GM23338 (cell line): ENCODE results near the gene MECP2. TPM values are rescaled to one million over a fixed set of nuclear protein-coding genes. Genes with fewer than 3 reads are reported as not detected.

ENCODE experiments used
- ATAC-seq: fragments of 200-7000 bp; cut with Tn5 transposase; 3 replicates; pipeline ENCODE4 v1.9.1; 2020
- DNase-seq: peaks from one replicate; pipeline ENCODE4 v3.0.0-alpha.2; 2015; ENCODE audit warnings: low spot score
- H2AFZ ChIP-seq: fragments of 200-600 bp; sonication (generic); 2 replicates; pipeline ENCODE4 v1.8.0; 2016; ENCODE audit warnings: antibody characterized with exemption, mild to moderate bottlenecking, moderate library complexity
- H3F3A ChIP-seq: fragments of 200-600 bp; sonication (generic); replicated peaks from 2 replicates; pipeline ENCODE4 v1.8.0; 2017; ENCODE audit warnings: antibody characterized with exemption, mixed run types, low read depth
- H3K27ac ChIP-seq: fragments of 200-600 bp; sonication (generic); 2 replicates; pipeline ENCODE4 v1.6.1; 2016; ENCODE audit warnings: low read depth
- H3K27me3 ChIP-seq: fragments of 200-600 bp; sonication (generic); 2 replicates; pipeline ENCODE4 v1.8.0; 2016; ENCODE audit warnings: mild to moderate bottlenecking, mixed run types, moderate library complexity; ENCODE audit not compliant: insufficient read depth
- H3K36me3 ChIP-seq: fragments of 200-600 bp; sonication (generic); 2 replicates; pipeline ENCODE4 v1.8.0; 2016; ENCODE audit warnings: mild to moderate bottlenecking; ENCODE audit not compliant: insufficient read depth
- H3K4me1 ChIP-seq: fragments of 200-600 bp; sonication (generic); 2 replicates; pipeline ENCODE4 v1.8.0; 2016; ENCODE audit warnings: mild to moderate bottlenecking, moderate library complexity; ENCODE audit not compliant: insufficient read depth
- H3K4me2 ChIP-seq: fragments of 200-600 bp; sonication (generic); 2 replicates; pipeline ENCODE4 v1.7.1; 2017; ENCODE audit warnings: mixed run types
- H3K4me3 ChIP-seq: fragments of 200-600 bp; sonication (generic); 2 replicates; pipeline ENCODE4 v1.6.1; 2016; ENCODE audit warnings: mixed run types
- H3K79me2 ChIP-seq: fragments of 200-600 bp; sonication (generic); replicated peaks from 2 replicates; pipeline ENCODE4 v1.8.0; 2017; ENCODE audit warnings: mild to moderate bottlenecking; ENCODE audit not compliant: insufficient read depth
- H3K9me2 ChIP-seq: fragments of 200-600 bp; sonication (generic); 2 replicates; pipeline ENCODE4 v1.8.0; 2017; ENCODE audit not compliant: insufficient read depth
- H4K20me1 ChIP-seq: fragments of 200-600 bp; sonication (generic); replicated peaks from 2 replicates; pipeline ENCODE4 v1.8.0; 2017; ENCODE audit warnings: mild to moderate bottlenecking; ENCODE audit not compliant: insufficient read depth
- H3K27ac Mint-ChIP-seq: 2 replicates; pipeline ENCODE4 v1.8.0; 2020; ENCODE audit warnings: inconsistent platforms, mild to moderate bottlenecking, moderate library complexity, mixed read lengths
- H3K27me3 Mint-ChIP-seq: 3 replicates; pipeline ENCODE4 v1.8.0; 2022; ENCODE audit warnings: low read depth, mild to moderate bottlenecking, moderate library complexity, mixed read lengths, inconsistent platforms; ENCODE audit not compliant: insufficient read depth, poor library complexity
- H3K36me3 Mint-ChIP-seq: 3 replicates; pipeline ENCODE4 v1.8.0; 2021; ENCODE audit warnings: low read depth, mild to moderate bottlenecking, inconsistent platforms, moderate library complexity, mixed read lengths
- H3K4me1 Mint-ChIP-seq: 3 replicates; pipeline ENCODE4 v1.8.0; 2020; ENCODE audit warnings: mild to moderate bottlenecking, inconsistent platforms, mixed read lengths
- H3K4me3 Mint-ChIP-seq: 3 replicates; pipeline ENCODE4 v1.8.0; 2021; ENCODE audit warnings: moderate library complexity, mild to moderate bottlenecking, inconsistent platforms, mixed read lengths
- H3K9me3 Mint-ChIP-seq: 3 replicates; pipeline ENCODE4 v1.8.0; 2020; ENCODE audit warnings: moderate library complexity, mild to moderate bottlenecking, inconsistent platforms, mixed read lengths
- CREB1 ChIP-seq: fragments of 250-450 bp; sonication (Bioruptor Pico); IDR thresholded peaks from 2 replicates; pipeline ENCODE4 v1.5.0; 2020; ENCODE audit warnings: low read depth, mild to moderate bottlenecking, moderate library complexity
- CTCF ChIP-seq, 2 experiments: fragments of 200-600 bp in 1 of 2; sonication (generic) in 1 of 2; conservative IDR thresholded peaks; 2 replicates each; pipeline versions ENCODE4 v1.5.1 to v1.6.1; 2016 to 2017; ENCODE audit warnings: antibody characterized with exemption in 2 of 2, low read depth in 2 of 2, mild to moderate bottlenecking in 2 of 2, moderate library complexity in 1 of 2
- EZH2phosphoT487 ChIP-seq: fragments of 200-600 bp; sonication (generic); IDR thresholded peaks from one replicate; pipeline ENCODE4 v1.8.1; 2018; ENCODE audit warnings: antibody characterized with exemption; ENCODE audit not compliant: unreplicated experiment
- JUNB ChIP-seq: IDR thresholded peaks from one replicate; pipeline ENCODE4 v1.6.1; 2016; ENCODE audit warnings: antibody characterized with exemption; ENCODE audit not compliant: unreplicated experiment
- NANOG ChIP-seq: IDR thresholded peaks from 2 replicates; pipeline ENCODE4 v1.6.1; 2016; ENCODE audit warnings: antibody characterized with exemption, borderline replicate concordance
- POLR2AphosphoS5 ChIP-seq: IDR thresholded peaks from 2 replicates; pipeline ENCODE4 v1.6.1; 2016; ENCODE audit warnings: antibody characterized with exemption, low read depth
- REST ChIP-seq: IDR thresholded peaks from one replicate; pipeline ENCODE4 v1.6.1; 2018; ENCODE audit warnings: antibody characterized with exemption; ENCODE audit not compliant: unreplicated experiment
- ZNF331 ChIP-seq: fragments of 250-450 bp; sonication (Bioruptor Pico); IDR thresholded peaks from 2 replicates; pipeline ENCODE4 v1.5.0; 2020; ENCODE audit warnings: low read depth, mild to moderate bottlenecking, moderate library complexity
- ZNF462 ChIP-seq: fragments of 250-450 bp; sonication (Bioruptor Pico); IDR thresholded peaks from 2 replicates; pipeline ENCODE4 v1.5.0; 2020; ENCODE audit warnings: mild to moderate bottlenecking, moderate library complexity
- polyA plus RNA-seq: library from polyadenylated mRNA; unstranded; fragments of >200 nt; fragmentation: Nextera tagmentation; extraction: Ambion mirVana; gene quantifications from 2 replicates; pipeline ENCODE4 v1.2.1, GENCODE V29; 2016
- total RNA-seq: library from RNA; depleted of rRNA; stranded (reverse); fragments of >200 nt; shearing (Covaris generic); gene quantifications from 2 replicates; pipeline ENCODE4 v1.2.3, GENCODE V29; 2014

Gene MECP2
- total and polyA plus RNA-seq, 2 experiments from 2014 or later = 27.7 to 32.7 TPM

- TF ChIP-seq CTCF (conservative IDR thresholded peaks at IDR 0.05; ENCODE audit: low read depth in 2 of 2) (no peak), POLR2AphosphoS5 (no peak), EZH2phosphoT487 (no peak), CREB1 (CRISPR knock-in tag) (no peak), JUNB (no peak), ZNF331 (no peak)
Measured at GRCh38 chrX:154020536-154021115, 76.9 kb downstream of the MECP2 start (continued).

- H3K36me3 ChIP-seq = no peaks in the 10 kb centered on the region
- H3K79me2 ChIP-seq = no peaks in the 10 kb centered on the region
- DNase-seq (peak; percentile 46), ATAC-seq (peak; percentile 30)
- peaks cover 6% of the 10 kb centered on the region; the same call in 1 of the 2 replicates for H3K4me1 ChIP-seq
- no peaks in the 10 kb centered on the region for H3F3A ChIP-seq
- H4K20me1 ChIP-seq = no peaks in the 10 kb centered on the region
- Mint-ChIP-seq H3K27me3 (peaks cover 6% of the 10 kb centered on the region), H3K4me1 (peaks cover 34% of the 10 kb centered on the region), H3K27ac (peak within 1 kb of the TSS; percentile 72; the same call in 1 of the 2 replicates), H3K9me3 (no peaks in the 10 kb centered on the region), H3K36me3 (peaks cover 13% of the 10 kb centered on the region; the same call in 2 of the 3 replicates), H3K4me3 (peak within 1 kb of the TSS; percentile 72)
- H3K27ac ChIP-seq = peak within 1 kb of the TSS; percentile 79; the same call in 1 of the 2 replicates
- no peaks in the 10 kb centered on the region for H3K9me2 ChIP-seq
- no peaks in the 10 kb centered on the region for H3K27me3 ChIP-seq
- peak within 1 kb of the TSS; percentile 47 for H3K4me3 ChIP-seq
- H3K4me2 ChIP-seq = peak within 1 kb of the TSS; percentile 67
- H2AFZ ChIP-seq = no peak within 1 kb of the TSS
- TF ChIP-seq REST = no peak
- TF ChIP-seq ZNF462 (CRISPR knock-in tag) = no peak
- TF ChIP-seq NANOG = no peak
- TF ChIP-seq CTCF (conservative IDR thresholded peaks at IDR 0.05; ENCODE audit: low read depth in 2 of 2) = no peak
Measured at GRCh38 chrX:154019633-154020528, 77.6 kb downstream of the MECP2 start, which contains the start of gene IRAK1. Gene IRAK1 (minus strand): TSS chrX:154019902. CDS start chrX:154019812, 90 bp downstream.
